Measurements from ENCODE around the gene UBTD2.
A peak's percentile ranks its signal among the peaks of the same experiment; 100 is the strongest.

Gene UBTD2

DNA sequence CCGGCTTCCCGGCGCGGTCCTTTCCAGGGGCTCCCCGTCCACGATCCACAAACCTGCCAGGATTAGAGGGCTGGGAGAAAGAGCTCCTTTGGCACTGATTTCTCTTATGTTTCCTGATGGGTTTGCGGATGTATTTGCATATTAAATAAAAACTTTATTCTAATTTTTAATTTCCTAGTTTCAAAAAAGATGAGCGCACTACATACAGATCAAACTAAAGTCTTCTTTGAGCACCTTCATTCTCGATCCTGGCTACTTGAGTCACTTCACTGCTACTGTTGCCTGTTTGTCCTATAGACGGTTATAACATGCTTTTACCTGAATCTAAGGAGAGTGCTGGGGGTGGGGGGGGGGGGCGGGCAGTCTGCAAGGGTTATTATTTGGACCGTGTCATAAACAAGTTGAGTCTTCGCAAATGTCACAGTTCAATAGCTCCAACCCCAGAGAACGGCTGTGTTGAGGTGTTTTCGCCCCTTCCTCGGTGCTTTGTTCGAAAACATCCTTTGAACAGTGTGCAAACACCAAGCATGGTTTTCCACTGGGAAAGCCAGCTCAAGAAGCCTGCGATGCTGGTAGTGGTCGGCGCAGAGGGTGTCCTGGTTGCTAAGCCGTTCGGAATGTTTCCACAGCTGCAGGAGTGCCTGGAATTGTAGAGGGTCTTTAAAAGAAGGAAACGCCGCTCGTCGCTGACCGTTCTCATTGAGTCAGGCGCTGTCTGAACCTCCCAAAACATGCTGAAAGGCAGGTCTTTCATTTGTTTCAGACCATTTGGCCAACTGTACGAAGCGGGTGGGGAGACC lies 94.5 kb downstream of the UBTD2 start:
- DNase-seq = no peak

DNA sequence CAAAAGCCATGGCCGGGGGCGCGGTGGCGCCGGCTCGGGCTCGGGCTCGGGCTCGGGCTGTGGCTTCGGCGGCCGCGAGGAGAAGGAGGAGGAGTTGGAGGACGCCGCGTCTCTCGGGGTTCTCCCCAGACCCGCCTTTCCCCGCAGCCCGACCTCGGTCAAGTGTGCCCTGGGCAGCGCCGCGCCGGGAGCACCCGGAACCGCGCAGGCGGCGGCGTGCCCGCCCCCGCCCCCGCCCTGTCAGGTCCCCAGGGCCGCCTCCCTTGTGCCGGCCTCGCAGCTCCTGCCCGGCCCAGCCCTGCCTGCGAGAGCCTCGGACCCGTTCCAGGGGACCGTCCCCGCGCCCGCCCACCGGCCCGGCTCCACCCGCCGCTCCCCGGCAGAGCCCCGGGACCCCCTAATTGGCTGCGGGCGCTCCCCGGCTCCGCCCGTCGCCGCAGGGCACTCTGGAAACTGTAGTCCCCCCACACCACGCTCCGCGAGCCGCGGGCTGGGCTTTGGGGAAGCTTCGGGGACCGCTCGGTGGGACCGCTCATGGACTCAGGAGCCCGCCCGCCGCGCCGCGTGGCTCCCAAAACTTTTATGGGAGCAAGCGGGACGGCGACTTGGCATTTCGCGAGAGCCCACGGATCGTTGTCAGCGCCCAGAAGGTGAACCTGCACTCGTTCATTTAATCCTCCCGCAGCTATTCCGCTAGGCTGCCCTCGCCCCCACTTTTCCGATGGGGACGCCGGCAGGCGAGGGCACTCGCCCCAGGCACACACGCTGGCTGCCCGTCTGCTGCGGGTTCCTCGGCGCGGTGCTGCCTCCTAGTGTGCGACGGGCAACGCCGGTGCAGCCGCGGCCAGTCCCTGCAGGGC lies 95.3 kb downstream of the UBTD2 start, which contains the start of gene STK10:
STK10 (minus strand) TSS at position 192 of the 860 bp plus-strand sequence; CDS start at position 10, 182 bp downstream.
- DNase-seq = peak; percentile 86

DNA sequence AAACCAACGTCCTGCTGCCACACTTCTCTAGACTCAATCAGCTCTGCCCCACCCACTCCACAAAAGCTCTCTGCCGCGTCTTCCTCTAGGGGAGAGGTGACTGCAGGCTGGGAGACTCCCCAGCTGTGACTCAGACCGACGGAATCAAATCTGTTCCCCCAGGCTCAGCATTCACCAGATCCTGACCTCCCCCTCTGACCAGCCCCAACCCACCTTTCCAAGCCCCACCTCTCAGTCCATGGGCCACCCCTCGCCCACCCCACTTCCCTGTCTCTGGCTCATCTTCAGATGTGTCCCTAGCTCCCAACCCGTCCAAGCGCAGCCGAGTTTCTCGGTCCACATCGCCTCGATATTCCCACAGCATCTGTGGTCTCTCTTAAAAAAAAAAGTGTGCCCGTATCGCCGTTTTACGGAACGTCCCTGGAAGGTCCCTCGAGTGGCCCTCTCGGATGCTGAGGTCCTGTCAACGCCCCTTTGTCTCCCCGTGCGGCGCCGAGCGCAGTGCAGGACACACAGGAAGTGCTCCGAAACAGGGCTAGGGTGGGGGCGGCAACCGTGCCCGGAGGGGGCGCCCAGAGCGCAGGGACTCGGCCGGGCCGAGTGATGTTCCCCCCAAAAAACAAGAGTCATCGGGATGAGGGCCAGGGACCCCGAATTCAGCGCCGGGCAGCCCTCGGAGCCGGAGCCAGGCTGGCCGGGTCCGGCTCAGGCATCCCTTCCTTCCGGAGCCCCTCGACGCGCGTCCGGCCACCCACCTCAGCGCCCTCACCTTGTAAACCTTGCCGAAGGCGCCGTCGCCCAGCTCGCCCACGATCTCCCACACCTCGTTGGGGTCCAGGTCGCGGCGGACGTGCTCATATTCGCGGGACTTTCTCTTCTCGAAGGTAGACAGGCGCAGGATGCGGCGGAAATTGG lies 96.2 kb downstream of the UBTD2 start:
- DNase-seq = peak; percentile 71

DNA sequence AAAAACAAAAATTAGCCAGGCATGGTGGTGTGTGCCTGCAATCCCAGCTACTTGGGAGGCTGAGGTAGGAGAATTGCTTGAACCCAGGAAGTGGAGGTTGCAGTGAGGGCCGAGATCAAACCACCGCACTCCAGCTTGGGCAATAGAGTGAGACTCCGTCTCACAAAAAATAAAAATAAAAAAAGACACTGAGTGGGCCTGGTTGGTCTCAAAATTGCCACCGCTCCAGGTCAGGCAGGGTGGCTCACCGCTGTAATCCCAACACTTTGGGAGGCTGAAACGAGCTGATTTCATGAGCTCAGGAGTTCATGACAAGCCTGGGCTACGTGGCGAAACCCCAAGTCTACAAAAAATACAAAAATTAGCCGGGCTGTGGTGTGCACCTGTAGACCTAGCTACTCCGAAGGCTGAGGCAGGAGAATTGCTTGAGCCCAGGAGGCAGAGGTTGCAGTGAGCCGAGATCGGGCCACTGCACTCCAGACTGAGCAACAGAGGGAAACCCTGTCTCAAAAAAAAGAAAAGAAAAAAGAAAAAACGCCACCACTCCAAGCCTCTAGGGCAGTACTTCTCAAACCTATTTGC lies 97.4 kb downstream of the UBTD2 start:
- DNase-seq = no peak

DNA sequence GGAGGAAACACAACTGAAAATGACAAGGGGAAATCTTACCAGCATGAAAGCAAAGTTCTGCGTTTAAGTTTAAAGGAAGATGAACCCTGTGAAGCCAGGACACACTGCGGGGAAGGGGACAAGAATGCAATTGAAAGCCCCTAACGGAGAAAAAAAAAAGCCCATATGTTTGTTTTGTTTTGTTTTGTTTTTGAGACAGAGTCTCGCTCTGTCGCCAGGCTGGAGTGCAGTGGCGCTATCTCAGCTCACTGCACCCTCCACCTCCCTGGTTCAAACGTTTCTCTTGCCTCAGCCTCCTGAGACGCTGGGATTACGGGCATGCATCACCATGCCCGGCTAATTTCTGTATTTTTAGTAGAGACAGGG lies 98.5 kb downstream of the UBTD2 start:
- DNase-seq = peak; percentile 33

DNA sequence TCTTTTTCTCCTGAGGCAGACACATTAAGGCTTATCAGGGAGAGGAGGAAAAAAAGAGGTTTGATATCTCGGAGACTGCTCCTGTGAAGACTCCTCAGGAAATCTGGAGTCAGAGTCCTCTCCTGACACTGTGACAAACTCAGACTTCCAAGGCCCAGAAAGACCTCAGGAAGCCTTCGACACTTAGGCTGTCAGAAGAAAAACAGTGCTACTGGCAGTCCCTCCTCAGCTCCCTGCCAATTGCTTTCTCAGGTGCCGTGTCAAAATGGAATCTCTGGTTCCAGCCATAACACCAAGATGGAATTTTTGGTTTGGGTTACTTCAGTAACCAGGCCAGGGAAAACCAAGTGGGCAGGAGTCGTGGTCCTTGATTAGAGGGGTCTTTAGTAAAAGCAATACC lies 99.7 kb downstream of the UBTD2 start:
- no peak for DNase-seq

DNA sequence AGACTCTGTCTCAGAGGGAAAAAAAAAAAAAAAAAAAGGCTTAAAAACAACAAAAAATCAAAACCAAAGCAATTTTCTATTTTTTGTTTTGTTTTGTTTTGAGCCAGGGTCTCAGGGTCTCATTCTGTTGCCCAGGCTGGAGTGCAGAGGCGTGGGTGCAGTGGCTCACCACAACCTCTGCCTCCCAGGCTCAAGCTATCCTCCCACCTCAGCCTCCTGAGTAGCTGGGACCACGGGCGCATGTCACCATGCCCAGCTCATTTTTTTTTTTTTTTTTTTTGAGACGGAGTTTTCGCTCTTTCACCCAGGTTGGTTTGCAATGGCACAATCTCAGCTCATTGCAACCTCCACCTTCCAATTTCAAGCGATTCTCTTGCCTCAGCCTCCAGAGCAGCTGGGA lies 101.3 kb downstream of the UBTD2 start:
- no peak for DNase-seq

DNA sequence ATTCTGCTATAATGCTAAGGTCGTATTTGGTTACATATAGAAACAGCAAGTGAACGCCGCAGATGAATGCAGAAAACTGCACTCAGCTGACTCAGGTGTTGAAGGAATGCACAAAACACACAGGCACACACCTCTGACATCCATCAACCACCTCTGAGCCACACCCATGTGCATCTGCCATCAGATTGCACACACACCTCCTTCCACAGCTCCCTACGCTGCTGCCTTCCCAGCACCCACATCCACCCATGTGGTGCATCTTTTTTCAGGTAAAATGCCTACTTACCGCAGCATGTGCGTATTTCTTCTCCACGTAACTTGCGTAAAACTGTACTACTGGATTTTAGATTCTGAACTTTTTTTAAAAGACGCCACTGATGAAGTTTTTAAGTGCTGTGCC lies 102.6 kb downstream of the UBTD2 start:
- peak; percentile 26 for DNase-seq

DNA sequence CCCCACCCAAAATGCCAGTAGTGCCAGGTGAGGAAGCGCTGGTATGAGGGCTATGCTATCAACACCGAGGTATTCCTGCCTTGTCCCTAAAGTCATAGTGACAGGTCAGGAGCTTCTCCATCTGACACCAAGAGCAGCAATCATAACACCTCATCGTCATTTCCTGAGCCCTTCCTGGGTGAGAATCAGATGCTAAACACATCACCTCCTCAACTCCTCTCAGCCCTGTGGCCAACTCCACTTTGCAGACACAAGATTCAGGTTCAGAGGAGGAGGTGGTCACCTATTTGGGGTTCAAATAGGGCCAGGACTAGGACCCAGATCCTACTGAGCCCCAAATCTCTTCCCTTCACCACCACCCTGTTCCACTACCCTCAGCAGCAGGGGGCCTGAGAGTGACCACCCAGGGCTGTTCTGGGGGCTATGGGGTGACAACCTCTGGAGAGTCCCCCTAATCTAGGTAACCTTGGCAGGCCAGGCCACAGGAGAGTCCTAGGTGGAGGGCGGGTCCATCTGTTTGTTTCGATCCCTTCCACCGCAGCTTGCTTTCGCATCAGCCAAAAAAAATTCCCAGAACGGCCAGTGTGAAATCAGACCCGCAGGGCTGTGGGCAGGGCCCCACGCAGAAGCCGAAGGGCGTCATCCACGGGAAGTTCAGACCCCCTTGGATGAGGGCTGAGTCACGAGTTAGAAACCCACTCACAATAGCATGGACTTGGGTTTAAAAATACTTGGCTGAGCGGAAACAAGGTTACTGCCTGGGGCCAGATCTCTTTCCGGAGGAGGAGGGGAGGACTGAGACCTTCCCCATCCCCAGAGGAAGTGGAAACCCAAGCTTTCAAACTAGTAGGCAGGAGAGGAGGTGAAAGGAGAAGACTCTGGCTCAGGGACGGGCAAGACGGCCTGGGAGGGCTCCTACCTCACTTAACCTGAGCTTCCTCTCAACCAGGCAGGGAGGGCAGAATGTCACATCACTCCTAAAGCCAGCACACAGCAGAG lies 104.3 kb downstream of the UBTD2 start:
- peak; percentile 33 for DNase-seq

DNA sequence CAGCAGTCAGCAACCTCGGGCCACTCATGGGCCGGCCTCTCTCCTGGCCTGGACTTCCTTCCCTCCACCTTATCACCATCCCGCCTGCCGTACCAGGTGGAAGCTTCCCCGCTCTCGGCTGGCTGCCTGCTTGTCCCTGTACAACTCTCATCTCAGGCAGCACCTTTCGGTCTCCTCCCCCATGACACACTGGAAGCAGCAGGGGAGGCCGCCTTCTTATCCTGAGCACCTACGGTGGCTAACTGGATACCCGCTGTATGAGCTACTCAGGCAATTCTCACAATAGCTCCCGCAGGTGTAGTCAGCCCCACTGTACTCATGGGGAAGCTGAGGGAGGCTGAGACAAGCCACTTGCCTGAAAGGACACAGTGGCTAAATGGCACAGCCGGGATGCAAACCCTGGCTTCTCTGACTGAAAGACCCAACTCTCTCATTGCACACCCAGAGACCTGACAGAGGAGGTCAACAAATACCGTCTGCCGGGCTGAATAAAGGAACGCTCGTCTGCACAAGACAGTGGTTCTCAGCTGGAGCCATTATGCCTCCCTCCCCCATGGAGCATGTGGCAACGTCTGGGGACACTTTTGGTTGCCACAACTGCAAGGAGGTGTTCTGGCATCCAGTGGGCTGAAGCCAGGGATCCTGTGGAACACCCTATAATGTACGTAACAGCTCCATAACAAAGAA lies 105.1 kb downstream of the UBTD2 start:
- DNase-seq = peak; percentile 22

DNA sequence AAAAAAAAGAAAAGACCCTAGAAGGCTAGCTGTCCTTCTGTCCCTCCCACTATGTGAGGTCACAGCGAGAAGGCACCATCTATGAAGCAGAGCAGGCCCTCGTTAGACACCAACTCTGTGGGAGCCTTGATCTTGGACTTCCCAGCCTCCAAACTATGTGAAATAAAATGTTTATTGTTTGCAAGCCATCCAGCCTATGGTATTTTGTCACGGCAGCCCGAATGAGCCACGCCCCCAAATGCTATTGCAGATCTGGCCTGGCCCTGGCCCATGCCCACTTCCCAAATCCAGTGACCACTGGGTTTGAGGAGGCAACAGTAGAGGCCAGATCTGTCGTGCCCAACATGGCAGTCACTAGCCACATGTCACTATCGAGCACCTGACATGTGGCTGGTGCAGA lies 106.4 kb downstream of the UBTD2 start:
- no peak for DNase-seq

DNA sequence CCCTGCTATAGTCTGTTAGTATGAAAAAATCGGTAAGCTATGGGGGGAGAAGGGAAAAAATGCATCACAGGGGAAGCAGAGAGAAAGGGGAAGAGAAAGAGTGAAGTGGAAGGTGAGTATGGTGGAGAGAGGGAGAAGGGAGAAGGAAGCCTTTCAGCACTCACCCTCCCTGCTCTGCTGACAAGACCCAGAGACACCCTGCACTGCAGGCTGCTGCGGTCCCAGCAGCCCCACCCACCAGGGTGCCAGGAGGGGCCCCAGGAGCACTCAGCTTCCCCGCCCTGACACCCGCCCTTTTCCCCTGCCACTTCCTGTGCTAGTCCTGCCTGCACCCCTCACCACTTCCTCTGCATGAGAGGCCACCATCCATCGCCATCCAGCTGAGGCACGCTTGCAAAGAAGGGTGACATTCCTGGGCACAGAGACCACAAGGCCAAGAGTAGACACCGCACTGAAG lies 108.3 kb downstream of the UBTD2 start:
- peak; percentile 88 for DNase-seq

DNA sequence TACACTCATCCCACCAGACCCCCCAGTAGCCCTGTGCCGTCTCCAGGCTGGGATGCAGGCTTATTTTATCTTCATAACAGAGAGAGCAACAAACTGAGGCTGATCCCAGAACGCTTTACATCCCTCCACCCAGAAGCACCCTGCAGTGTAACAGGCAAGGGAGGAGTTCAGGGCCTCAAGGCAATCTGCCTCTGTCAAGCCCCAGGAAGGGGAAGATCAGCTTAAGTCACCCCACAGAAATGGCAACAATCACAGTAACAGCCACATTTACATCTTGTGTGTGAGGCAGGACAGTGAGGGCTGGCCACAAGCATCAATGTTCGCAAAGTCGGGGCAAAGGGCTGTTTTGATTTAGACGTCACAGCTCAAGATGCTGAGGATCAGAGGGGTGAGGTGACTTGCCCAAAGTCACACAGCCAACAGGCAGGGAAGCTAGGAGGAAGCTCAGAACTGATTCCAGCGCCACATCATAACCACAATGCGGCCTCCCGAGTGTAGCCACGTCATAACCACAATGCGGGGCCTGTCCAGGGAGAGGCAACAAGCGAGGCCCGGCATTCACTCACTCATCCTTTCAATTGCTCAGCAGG lies 109.9 kb downstream of the UBTD2 start:
- DNase-seq = peak; percentile 59

DNA sequence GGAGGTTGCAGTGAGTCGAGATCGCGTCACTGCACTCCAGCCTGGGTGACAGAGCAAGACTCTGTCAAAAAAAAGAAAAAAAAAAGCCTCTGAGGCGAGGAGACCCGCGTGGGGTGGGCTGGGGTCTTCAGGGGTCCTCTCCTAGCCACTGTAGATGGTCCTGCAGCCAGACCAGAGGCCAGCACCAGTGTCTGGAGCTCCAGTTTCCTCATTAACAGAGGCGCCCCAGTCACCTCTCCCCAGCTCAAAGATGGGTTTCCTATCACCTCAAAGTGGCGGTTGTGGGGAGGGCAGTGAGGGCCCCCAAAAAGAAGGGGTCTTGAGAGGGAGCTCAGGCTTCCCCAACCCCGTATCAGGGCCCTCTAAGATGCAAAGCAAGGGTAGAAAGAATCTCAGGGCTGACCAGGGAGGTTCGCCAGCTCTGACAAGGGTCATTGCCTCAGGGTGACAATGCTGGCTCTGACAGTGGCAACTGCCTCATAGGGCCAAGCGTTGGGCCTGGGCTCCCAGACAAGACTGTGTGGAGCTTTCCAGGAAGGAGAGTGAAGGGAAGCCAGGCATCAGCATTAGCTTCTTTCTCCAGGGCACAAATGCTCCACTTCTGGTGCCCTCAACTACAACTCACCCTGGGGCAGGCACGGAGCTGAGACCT lies 110.5 kb downstream of the UBTD2 start:
- DNase-seq = no peak

DNA sequence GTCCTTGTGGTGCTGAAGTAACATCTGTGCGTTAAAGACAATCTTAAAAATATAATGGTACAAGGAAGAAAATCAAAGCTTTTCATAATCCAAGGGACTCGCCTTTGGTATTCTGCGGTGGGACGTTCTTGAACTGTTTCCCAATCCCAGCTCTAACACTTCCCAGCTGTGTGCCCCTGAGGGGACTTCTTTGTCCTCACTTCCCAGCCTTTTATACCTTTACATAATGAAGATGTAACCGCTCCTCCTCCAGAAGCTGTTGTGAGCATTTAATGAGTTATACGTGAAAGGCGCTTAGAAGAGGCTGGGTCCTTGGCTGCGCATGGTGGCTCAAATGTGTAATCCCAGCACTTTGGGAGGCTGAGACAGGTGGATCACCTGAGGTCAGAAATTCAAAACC lies 112.4 kb downstream of the UBTD2 start:
- no peak for DNase-seq

DNA sequence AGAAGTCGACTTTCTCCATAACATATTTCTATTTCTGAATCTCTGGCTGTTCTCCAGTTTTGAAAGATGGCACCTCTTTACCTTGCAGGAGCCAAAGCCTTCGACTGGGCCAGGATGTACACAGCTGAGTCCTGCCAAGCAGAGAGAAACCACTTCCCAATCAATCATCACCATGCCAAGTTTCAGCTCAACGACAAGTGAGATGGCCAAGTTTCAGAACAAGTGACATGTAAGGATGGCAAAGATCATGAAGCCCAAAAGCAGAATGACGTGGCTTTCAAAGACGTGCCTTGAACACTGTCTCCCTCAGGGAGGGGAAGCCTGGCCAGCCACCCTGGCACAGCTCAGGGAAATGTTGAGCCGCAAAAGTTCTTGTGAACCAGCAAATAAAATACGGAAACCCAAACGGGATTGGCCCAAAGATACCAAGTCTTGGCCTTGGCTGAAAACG lies 113.3 kb downstream of the UBTD2 start:
- no peak for DNase-seq

DNA sequence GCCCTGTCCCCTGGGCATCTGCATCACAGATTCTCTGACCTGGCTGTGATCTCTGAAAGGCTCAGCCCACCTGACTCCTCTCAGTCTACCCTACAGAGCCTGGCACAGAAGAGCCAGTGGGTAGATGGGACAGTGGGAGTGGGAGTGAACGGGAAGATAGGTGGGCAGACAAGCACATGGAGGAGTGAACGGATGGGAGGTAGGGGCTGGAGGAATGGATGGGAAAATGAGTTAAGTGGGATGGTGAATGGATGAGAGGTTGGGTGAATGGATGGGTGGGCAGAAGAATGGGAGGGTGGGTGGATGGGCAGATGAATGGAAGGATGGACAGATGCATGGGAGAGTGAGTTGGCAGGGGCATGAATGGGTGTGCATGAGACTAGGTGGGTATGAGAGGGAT lies 114.3 kb downstream of the UBTD2 start:
- no peak for DNase-seq

DNA sequence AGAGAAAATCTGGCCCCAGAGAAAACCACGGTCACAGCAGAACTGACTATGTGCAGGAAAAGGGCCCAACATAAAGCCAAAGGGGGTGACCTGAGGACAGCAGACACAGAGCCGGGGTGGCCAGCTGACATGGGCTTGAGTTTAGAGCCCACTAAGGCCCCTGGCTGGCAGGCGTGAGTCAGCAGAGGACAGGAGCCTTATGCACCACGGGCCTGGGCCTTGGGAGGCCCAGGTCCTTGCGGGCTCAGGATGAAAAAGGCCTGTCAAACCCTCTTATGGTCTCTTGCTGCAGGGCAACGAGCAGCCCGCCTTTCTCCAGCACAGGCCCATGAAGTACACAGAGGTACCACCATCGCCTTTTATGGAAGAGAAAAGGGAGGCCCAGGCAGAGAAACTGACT lies 115.3 kb downstream of the UBTD2 start:
- no peak for DNase-seq

DNA sequence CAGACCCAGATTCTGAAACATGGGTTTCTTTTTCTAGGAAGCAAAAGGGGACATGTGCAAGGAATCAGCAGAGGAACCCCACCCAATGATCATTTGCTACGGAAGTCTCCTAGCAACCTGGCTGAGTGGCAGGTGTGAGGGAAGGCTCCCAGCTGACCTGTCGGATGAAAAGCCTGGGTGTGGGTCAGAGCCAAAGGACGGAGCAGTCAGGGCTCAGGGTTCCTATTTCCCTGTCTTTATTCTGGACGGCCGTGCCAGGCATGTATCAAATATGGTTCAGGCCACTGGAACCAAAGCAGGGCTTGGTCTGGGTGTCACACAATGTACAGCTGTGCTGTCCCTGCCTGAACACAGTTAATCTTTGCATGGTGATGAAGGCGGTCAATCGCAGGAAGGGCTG lies 115.7 kb downstream of the UBTD2 start:
- no peak for DNase-seq

All from activated CD4-positive, alpha-beta T cell treated with anti-CD3 and anti-CD28 coated beads, Interleukin-2, amount 50 U/mL, for 1 hour (primary cell).